Measurements from ENCODE around the gene SEMA3D. TPM values are rescaled to one million over a fixed set of nuclear protein-coding genes. Genes with fewer than 3 reads are reported as not detected.

The SEMA3D gene
- total and polyA plus RNA-seq, 2 of the 4 experiments (the other 2 are of a cell fraction): 2.9 to 13.6 TPM

GRCh38 chr7:85150624-85151023 is 36.2 kb downstream of the SEMA3D start:
- no peak overlapping the region for H2BK120ac ChIP-seq (ENCODE audit: low read depth, low read length)
- no peaks in the 10 kb centered on the region for H3K27me3 ChIP-seq (ENCODE audit: control insufficient read depth, insufficient read depth, low read length)
- no peak overlapping the region for H3K9ac ChIP-seq (ENCODE audit: low read depth, low read length)
- ChIA-PET CTCF (no interaction called here), POLR2A (ENCODE audit: unreplicated experiment) (no interaction called here)
- in situ Hi-C loops (cut with MboI; ENCODE audit: low sequenced_read_pairs): no loop called here
- H2AFZ ChIP-seq (replicated peaks; ENCODE audit: low read length, poor library complexity): no peak overlapping the region
- DNase-seq (no peak), ATAC-seq (ENCODE audit: low read depth) (no peak)
- H3K27ac ChIP-seq (ENCODE audit: insufficient read depth, low read length): no peak overlapping the region
- no peak overlapping the region for H2AK5ac ChIP-seq (ENCODE audit: low read depth, low read length)
- BruUV-seq (replicated peaks): no TSS peak
- H3K36me3 ChIP-seq (ENCODE audit: control insufficient read depth, insufficient read depth, low read length): no peaks in the 10 kb centered on the region
- no peak overlapping the region for H2BK5ac ChIP-seq (ENCODE audit: low read depth, low read length, poor library complexity, severe bottlenecking)
- H2BK15ac ChIP-seq (ENCODE audit: low read depth, low read length): no peak overlapping the region
- no peaks in the 10 kb centered on the region for H4K20me1 ChIP-seq (ENCODE audit: insufficient read depth, low read length)
- no peak overlapping the region for H3K18ac ChIP-seq (ENCODE audit: low read depth, low read length)
- no peak overlapping the region for H2BK20ac ChIP-seq (ENCODE audit: low read depth, low read length)
- H3K56ac ChIP-seq (ENCODE audit: extremely low read depth, insufficient read depth, low read length): no peak overlapping the region
- no peak overlapping the region for H4K91ac ChIP-seq (ENCODE audit: insufficient read depth, low read depth, low read length)
- H3K23ac ChIP-seq (ENCODE audit: low read depth, low read length): no peak overlapping the region
- no peaks in the 10 kb centered on the region for H3K4me1 ChIP-seq (ENCODE audit: control insufficient read depth, insufficient read depth, low read length)
- H3K4me2 ChIP-seq (ENCODE audit: low read depth, low read length): no peak overlapping the region
- no peak overlapping the region for H4K8ac ChIP-seq (ENCODE audit: low read depth in 2 of 2, low read length in 2 of 2)
- no peak overlapping the region for H3K4ac ChIP-seq (ENCODE audit: low read depth, low read length)
- TF ChIP-seq, protein P1, sequence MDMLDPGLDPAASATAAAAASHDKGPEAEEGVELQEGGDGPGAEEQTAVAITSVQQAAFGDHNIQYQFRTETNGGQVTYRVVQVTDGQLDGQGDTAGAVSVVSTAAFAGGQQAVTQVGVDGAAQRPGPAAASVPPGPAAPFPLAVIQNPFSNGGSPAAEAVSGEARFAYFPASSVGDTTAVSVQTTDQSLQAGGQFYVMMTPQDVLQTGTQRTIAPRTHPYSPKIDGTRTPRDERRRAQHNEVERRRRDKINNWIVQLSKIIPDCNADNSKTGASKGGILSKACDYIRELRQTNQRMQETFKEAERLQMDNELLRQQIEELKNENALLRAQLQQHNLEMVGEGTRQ (IDR thresholded peaks at IDR 0.05; ENCODE audit: low read depth, low read length): no peak
- TF ChIP-seq BHLHE40 (IDR thresholded peaks at IDR 0.05; ENCODE audit: low read depth, low read length) (no peak), SMC3 (IDR thresholded peaks at IDR 0.05; ENCODE audit: low read depth, low read length) (no peak), FOS (IDR thresholded peaks at IDR 0.05; ENCODE audit: low read depth, low read length) (no peak)
- intact Hi-C loops (cut with micrococcal nuclease): no loop called here
- dilution Hi-C loops (cut with HindIII; ENCODE audit: low sequenced_read_pairs, unreplicated experiment): no loop called here
- no peak overlapping the region for H3K14ac ChIP-seq (replicated peaks; ENCODE audit: low read depth, low read length)
- H3K79me1 ChIP-seq (ENCODE audit: low read depth in 1 of 2, low read length in 2 of 2): no peaks in the 10 kb centered on the region
- no peak overlapping the region for H4K5ac ChIP-seq (ENCODE audit: low read depth, low read length)
- no peak overlapping the region for H3K4me3 ChIP-seq (ENCODE audit: insufficient read depth, low read depth, low read length)
- peaks cover 2% of the 10 kb centered on the region; the same call in 1 of the 2 replicates for H3K9me1 ChIP-seq (ENCODE audit: insufficient read depth, low read length)
- no peak overlapping the region for H2AK9ac ChIP-seq (replicated peaks; ENCODE audit: low read depth, low read length, poor library complexity)
- WGBS, 2 experiments (ENCODE audit: extremely low coverage in 2 of 2, insufficient read length in 1 of 2): no CpG with 5 or more reads among the region's 1 CpG
- H3K9me3 ChIP-seq (ENCODE audit: control insufficient read depth, insufficient read depth, low read length): no peaks in the 10 kb centered on the region
